Fibroblast of mammary gland (primary cell): ENCODE results near the gene RBBP8NL.

Experiments
- DNase-seq: peaks from one replicate; pipeline ENCODE4 v3.0.0-alpha.2; 2010; ENCODE audit warnings: low read depth
- H3K4me3 ChIP-seq: 2 replicates; pipeline ENCODE4 v1.5.1; 2011; ENCODE audit warnings: low read depth, mild to moderate bottlenecking, low read length, moderate library complexity; ENCODE audit not compliant: control insufficient read depth
- TF ChIP-seq, protein P1 (sequence below): conservative IDR thresholded peaks from 2 replicates; pipeline ENCODE4 v1.5.1; 2011; ENCODE audit warnings: low read depth, low read length, inconsistent platforms; ENCODE audit not compliant: control insufficient read depth, insufficient read depth

Gene RBBP8NL

DNA sequence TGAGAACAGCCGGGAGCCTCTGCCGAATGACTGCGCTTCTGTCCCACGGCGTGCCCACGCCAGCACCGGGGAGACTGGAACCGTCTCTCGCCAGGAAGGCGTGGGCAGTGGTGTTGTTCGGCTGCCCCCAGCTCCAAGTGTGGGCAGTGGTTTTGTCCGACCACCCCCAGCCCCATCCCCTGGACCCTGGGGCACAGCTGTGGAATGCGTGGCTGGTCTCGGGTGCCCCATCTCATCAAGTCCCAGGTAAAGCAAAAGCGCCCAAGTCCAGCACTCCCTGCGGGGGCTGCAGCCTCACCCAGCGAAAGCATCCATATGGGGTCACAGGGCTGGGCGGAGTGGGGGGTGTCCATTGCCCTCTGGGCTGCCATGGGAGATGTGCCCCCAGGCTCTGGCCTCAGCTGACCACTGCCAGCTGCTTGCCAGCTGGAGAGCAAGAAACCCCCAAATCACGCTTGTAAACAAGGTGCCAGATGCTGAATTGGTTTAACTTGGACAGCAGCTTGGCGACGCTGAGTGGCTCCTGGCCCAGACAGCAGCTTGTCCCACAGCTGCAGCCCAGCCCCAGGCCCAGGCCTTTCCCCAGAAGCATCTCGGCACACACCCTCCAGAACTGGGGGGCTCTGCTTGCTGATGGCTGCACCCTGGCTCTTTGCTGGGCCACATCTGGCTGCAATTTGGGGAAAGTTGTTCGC lies 24.7 kb downstream of the RBBP8NL start:
- no peak overlapping the region for H3K4me3 ChIP-seq
- no peak for DNase-seq
- TF ChIP-seq, protein P1, sequence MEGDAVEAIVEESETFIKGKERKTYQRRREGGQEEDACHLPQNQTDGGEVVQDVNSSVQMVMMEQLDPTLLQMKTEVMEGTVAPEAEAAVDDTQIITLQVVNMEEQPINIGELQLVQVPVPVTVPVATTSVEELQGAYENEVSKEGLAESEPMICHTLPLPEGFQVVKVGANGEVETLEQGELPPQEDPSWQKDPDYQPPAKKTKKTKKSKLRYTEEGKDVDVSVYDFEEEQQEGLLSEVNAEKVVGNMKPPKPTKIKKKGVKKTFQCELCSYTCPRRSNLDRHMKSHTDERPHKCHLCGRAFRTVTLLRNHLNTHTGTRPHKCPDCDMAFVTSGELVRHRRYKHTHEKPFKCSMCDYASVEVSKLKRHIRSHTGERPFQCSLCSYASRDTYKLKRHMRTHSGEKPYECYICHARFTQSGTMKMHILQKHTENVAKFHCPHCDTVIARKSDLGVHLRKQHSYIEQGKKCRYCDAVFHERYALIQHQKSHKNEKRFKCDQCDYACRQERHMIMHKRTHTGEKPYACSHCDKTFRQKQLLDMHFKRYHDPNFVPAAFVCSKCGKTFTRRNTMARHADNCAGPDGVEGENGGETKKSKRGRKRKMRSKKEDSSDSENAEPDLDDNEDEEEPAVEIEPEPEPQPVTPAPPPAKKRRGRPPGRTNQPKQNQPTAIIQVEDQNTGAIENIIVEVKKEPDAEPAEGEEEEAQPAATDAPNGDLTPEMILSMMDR, result no peak

DNA sequence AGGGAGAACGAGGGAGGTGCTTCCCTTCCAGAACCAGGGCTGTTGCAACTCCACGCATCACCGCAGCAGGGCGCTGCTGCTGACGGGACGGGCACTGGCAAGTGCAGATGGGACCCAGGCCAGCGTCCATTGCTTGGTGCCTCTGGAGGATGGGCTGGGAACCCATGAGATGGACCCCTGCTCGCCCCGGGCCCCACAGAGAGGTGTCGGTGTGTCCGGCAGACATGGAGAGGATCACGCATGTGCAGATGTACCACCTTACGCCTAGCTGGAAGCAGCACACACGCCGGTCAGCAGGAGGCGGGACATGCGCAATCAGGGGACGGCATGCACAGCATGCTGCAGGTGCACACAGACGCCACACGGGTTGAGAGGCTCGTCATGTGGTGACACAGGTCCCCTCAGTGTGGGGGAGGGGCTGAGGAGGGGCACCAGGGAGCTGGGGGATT lies 26.0 kb downstream of the RBBP8NL start:
- no peak overlapping the region for H3K4me3 ChIP-seq
- TF ChIP-seq, protein P1, result peak; percentile 21
- DNase-seq, result no peak

DNA sequence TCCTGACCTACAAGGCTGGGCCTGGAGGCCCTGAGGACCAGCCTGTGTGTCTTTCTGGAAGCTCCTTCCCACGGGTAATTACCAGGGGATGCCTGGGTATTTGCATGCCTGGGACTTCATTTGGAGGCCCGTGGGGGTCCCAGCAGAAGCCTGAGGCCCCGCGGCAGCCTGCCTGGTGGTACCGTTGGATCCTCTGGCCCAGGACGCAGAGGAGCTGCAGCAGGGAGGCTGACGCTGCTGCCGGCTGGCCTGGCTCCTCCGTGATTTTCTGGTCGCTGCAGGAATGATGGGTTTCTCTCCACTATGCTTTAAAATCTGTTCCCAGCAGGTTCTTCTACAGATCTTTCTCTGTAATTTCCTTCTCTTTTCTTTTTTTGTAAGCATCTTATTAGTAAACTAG lies 26.8 kb downstream of the RBBP8NL start:
- no peak for DNase-seq
- H3K4me3 ChIP-seq, result no peak overlapping the region
- TF ChIP-seq, protein P1, result no peak

DNA sequence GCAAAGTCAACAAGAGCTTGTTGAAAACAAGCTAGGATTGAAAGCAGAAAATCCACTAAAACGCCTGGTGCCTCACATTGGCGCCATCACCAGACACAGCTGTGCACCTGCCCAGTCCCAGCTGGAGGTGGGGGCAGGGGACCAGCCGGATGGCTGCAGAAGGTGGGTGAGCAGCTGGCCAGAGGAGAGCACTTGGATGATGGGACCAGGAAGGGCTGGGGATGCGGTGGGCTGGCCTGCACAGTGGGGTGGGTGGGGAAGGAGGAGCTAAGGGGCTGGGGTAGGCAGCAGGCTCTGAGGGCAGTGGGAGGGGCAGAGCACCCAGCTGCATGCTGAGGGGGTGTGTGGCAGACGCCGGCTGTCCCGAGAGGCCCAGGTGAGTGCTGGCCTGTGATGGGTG lies 27.3 kb downstream of the RBBP8NL start:
- TF ChIP-seq, protein P1, result no peak

DNA sequence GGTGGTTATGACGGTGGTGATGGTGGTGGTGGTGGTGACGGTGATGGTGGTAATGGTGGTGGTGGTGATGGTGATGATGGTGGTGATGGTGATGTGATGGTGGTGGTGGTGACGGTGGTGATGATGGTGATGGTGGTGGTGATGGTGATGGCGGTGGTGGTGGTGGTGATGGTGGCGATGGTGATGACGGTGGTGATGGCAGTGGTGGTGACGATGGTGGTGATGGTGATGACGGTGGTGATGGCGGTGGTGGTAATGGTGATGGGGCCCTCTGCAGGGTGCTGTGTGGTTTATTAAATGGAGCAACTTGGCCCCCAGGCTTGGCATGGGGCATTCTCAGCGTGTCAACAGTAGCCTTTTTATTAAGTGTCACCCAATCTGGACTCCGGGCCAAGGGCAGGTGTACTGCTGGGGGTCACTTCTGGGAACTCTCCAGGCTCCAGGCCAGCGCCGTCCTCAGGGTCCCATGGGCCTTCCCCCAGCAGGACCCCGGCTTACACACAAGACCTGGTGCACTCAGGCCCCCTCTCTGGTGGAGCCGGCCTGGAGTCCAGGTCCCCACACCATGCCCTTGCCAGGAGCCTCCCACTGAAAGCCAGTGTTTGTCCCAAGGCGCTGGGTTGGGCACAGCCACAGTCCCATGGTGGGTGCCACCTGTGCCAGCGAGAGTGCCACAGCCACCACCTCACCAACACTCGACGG lies 29.1 kb downstream of the RBBP8NL start:
- TF ChIP-seq, protein P1, result no peak
- no peak for DNase-seq
- no peak overlapping the region for H3K4me3 ChIP-seq

More for the DNA sequence above, 27.3 kb downstream of the RBBP8NL start:
- H3K4me3 ChIP-seq, result no peak overlapping the region
- DNase-seq, result no peak

DNA sequence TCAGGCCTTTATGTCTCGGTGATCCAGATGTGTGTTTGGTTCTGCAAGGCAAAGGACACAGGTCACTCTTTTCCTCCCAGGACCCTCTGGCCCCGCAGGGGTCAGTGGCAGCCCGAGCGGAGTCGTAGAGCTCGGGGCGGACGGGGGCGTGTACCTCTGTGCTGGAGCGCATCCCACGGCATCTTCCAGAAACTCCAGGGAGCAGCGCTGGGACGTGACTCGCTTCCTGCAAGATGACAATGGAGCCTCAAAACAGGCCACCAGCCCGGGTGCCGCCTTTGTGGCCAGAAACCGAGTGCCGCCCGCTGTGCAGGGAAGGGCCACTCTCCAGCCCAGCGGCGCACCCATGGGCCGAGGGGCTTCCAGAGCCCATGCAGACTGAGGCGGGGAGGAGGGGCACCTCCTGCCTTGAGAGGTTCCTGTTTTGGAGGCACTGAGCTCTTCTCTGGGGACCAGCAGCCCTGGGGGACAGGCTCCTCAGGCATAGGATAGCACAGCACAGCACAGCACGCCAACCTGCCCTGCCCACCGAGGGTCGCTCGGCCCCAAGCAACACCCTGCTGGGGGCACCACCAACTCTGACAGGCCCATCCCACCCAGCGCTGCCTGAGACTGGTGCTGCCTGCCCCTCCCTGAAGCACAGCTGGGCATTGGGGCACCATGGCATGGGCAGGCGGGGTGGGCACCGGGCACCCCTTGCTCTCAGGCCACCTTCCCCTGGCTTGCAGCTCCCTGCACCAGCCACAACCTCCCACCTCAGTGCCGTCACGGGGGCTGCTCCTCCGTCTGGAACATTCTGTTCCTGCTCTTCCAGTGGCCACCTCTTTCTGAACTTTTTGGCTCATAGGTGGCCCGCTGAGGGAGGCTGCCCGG lies 30.7 kb downstream of the RBBP8NL start:
- no peak overlapping the region for H3K4me3 ChIP-seq
- TF ChIP-seq, protein P1, result no peak
- DNase-seq, result no peak
